Activated CD4-positive, alpha-beta T cell treated with anti-CD3 and anti-CD28 coated beads for 1 hour (primary cell): ENCODE results near the gene C5orf46.
"Not testable (repeated sequence)": the region's sequence is repeated elsewhere in the genome, so short reads cannot be mapped to it uniquely, and the experiment has no call there.

Experiments used
- DNase-seq: peaks from one replicate; pipeline ENCODE4 v3.0.0-alpha.2; 2020

C5orf46 gene

GRCh38 chr5:147906326-147907095 lies at the start of gene C5orf46:
Gene C5orf46 (minus strand): TSS chr5:147906538. CDS start chr5:147906501, 37 bp downstream.
- DNase-seq: no peak

GRCh38 chr5:147954971-147955370 lies 48.6 kb upstream of the C5orf46 start:
- DNase-seq: no peak

GRCh38 chr5:147949711-147950573 lies 43.6 kb upstream of the C5orf46 start:
- DNase-seq: no peak

- not testable (repeated sequence) for DNase-seq
Measured at GRCh38 chr5:147946658-147947274, 40.4 kb upstream of the C5orf46 start.

GRCh38 chr5:147939431-147940114 lies 33.2 kb upstream of the C5orf46 start:
- no peak for DNase-seq

GRCh38 chr5:147935032-147935431 lies 28.7 kb upstream of the C5orf46 start:
- DNase-seq: no peak

GRCh38 chr5:147930769-147931168 lies 24.4 kb upstream of the C5orf46 start:
- DNase-seq: no peak

GRCh38 chr5:147927901-147928300 lies 21.6 kb upstream of the C5orf46 start:
- DNase-seq: no peak

- no peak for DNase-seq
Measured at GRCh38 chr5:147925020-147925419, 18.7 kb upstream of the C5orf46 start.

GRCh38 chr5:147921136-147921535 lies 14.8 kb upstream of the C5orf46 start:
- no peak for DNase-seq

GRCh38 chr5:147920420-147921030 lies 14.2 kb upstream of the C5orf46 start:
- DNase-seq: no peak

GRCh38 chr5:147918899-147919298 lies 12.6 kb upstream of the C5orf46 start:
- no peak for DNase-seq

- no peak for DNase-seq
Measured at GRCh38 chr5:147918101-147918685, 11.9 kb upstream of the C5orf46 start.

- DNase-seq: no peak
Measured at GRCh38 chr5:147913786-147914185, 7.4 kb upstream of the C5orf46 start.

GRCh38 chr5:147912011-147912410 lies 5.7 kb upstream of the C5orf46 start:
- DNase-seq: no peak

GRCh38 chr5:147911427-147911826 lies 5.1 kb upstream of the C5orf46 start:
- DNase-seq: no peak

- no peak for DNase-seq
Measured at GRCh38 chr5:147904110-147904509, 2.2 kb downstream of the C5orf46 start.

- DNase-seq: no peak
Measured at GRCh38 chr5:147902609-147903115, 3.7 kb downstream of the C5orf46 start.

- DNase-seq: no peak
Measured at GRCh38 chr5:147901599-147902039, 4.7 kb downstream of the C5orf46 start.

GRCh38 chr5:147898875-147899401 lies 7.4 kb downstream of the C5orf46 start:
- DNase-seq: no peak

GRCh38 chr5:147895864-147896263 lies 10.5 kb downstream of the C5orf46 start:
- no peak for DNase-seq
